ENCODE data around the gene FGF9. TPM values are rescaled to one million over a fixed set of nuclear protein-coding genes. Genes with fewer than 3 reads are reported as not detected.

The FGF9 gene
- total and polyA plus RNA-seq, 10 of the 15 experiments (the other 5 are each of a cell fraction or from before 2014, with no cell fraction given), result 0.05 to 1.5 (median 0.83) TPM

GRCh38 chr13:21753117-21753729, 82.3 kb downstream of the FGF9 start (continued):
- TF ChIP-seq, protein P1, sequence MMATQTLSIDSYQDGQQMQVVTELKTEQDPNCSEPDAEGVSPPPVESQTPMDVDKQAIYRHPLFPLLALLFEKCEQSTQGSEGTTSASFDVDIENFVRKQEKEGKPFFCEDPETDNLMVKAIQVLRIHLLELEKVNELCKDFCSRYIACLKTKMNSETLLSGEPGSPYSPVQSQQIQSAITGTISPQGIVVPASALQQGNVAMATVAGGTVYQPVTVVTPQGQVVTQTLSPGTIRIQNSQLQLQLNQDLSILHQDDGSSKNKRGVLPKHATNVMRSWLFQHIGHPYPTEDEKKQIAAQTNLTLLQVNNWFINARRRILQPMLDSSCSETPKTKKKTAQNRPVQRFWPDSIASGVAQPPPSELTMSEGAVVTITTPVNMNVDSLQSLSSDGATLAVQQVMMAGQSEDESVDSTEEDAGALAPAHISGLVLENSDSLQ (IDR thresholded peaks at IDR 0.05), result no peak
- TF ChIP-seq BCLAF1 (IDR thresholded peaks at IDR 0.05) (no peak), HDAC2 (IDR thresholded peaks at IDR 0.05) (no peak), YY1 (IDR thresholded peaks at IDR 0.05; ENCODE audit: low read depth, low read length) (no peak), RBBP5 (conservative IDR thresholded peaks at IDR 0.05) (no peak)
- TF ChIP-seq, protein P2, sequence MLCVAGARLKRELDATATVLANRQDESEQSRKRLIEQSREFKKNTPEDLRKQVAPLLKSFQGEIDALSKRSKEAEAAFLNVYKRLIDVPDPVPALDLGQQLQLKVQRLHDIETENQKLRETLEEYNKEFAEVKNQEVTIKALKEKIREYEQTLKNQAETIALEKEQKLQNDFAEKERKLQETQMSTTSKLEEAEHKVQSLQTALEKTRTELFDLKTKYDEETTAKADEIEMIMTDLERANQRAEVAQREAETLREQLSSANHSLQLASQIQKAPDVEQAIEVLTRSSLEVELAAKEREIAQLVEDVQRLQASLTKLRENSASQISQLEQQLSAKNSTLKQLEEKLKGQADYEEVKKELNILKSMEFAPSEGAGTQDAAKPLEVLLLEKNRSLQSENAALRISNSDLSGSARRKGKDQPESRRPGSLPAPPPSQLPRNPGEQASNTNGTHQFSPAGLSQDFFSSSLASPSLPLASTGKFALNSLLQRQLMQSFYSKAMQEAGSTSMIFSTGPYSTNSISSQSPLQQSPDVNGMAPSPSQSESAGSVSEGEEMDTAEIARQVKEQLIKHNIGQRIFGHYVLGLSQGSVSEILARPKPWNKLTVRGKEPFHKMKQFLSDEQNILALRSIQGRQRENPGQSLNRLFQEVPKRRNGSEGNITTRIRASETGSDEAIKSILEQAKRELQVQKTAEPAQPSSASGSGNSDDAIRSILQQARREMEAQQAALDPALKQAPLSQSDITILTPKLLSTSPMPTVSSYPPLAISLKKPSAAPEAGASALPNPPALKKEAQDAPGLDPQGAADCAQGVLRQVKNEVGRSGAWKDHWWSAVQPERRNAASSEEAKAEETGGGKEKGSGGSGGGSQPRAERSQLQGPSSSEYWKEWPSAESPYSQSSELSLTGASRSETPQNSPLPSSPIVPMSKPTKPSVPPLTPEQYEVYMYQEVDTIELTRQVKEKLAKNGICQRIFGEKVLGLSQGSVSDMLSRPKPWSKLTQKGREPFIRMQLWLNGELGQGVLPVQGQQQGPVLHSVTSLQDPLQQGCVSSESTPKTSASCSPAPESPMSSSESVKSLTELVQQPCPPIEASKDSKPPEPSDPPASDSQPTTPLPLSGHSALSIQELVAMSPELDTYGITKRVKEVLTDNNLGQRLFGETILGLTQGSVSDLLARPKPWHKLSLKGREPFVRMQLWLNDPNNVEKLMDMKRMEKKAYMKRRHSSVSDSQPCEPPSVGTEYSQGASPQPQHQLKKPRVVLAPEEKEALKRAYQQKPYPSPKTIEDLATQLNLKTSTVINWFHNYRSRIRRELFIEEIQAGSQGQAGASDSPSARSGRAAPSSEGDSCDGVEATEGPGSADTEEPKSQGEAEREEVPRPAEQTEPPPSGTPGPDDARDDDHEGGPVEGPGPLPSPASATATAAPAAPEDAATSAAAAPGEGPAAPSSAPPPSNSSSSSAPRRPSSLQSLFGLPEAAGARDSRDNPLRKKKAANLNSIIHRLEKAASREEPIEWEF (IDR thresholded peaks at IDR 0.05; ENCODE audit: insufficient replicate concordance, low read depth, low read length), result no peak

Other genes starting within 250 kb of the FGF9 start
- 36.7 and 52.0 TPM in 2 replicates for gene ZDHHC20, start 211.8 kb upstream of the FGF9 start, total RNA-seq (2014; rRNA removed)
- 48.4 and 50.7 TPM in 2 replicates for gene ZDHHC20, start 211.8 kb upstream of the FGF9 start, total RNA-seq (2014; rRNA removed; fragmentation: Illumina TruSeq; extraction: Trizol)
- gene ZDHHC20, start 211.8 kb upstream of the FGF9 start, total RNA-seq (2021), result 43.4 and 51.5 TPM in 2 replicates
- 41.7 and 73.4 TPM in 2 replicates for gene ZDHHC20, start 211.8 kb upstream of the FGF9 start, polyA plus RNA-seq (2011; rRNA removed)
- gene ZDHHC20, start 211.8 kb upstream of the FGF9 start, polyA plus RNA-seq (2014; fragmentation: Illumina TruSeq; extraction: Trizol), result 46.2 and 57.8 TPM in 2 replicates
- 10 to 100 TPM in 1 of 2 experiments, 1 to 10 TPM in 1; 8.6 to 12.3 TPM for gene ZDHHC20, start 211.8 kb upstream of the FGF9 start, polyA plus RNA-seq (2014; fragmentation: Nextera tagmentation; extraction: Ambion mirVana)
- gene ZDHHC20, start 211.8 kb upstream of the FGF9 start, polyA plus RNA-seq (2014; rRNA removed), result 21.1 and 24.9 TPM in 2 replicates
- gene ZDHHC20, start 211.8 kb upstream of the FGF9 start, polyA plus RNA-seq (2016; fragmentation: Nextera tagmentation; extraction: Ambion mirVana), result 10 to 100 TPM; 41.7 to 47.2 TPM
- gene MICU2, start 66.9 kb upstream of the FGF9 start, total RNA-seq (2014; rRNA removed), result 46.1 and 52.1 TPM in 2 replicates
- gene MICU2, start 66.9 kb upstream of the FGF9 start, total RNA-seq (2014; rRNA removed; fragmentation: Illumina TruSeq; extraction: Trizol), result 46.6 and 49.6 TPM in 2 replicates
- gene MICU2, start 66.9 kb upstream of the FGF9 start, total RNA-seq (2021), result 25.9 and 26.9 TPM in 2 replicates
- gene MICU2, start 66.9 kb upstream of the FGF9 start, polyA plus RNA-seq (2011; rRNA removed), result 38.0 and 64.6 TPM in 2 replicates
- 42.9 and 52.0 TPM in 2 replicates for gene MICU2, start 66.9 kb upstream of the FGF9 start, polyA plus RNA-seq (2014; fragmentation: Illumina TruSeq; extraction: Trizol)
- gene MICU2, start 66.9 kb upstream of the FGF9 start, polyA plus RNA-seq (2014; fragmentation: Nextera tagmentation; extraction: Ambion mirVana), result 10 to 100 TPM; 17.7 to 27.8 TPM
- 56.6 and 61.9 TPM in 2 replicates for gene MICU2, start 66.9 kb upstream of the FGF9 start, polyA plus RNA-seq (2014; rRNA removed)
- gene MICU2, start 66.9 kb upstream of the FGF9 start, polyA plus RNA-seq (2016; fragmentation: Nextera tagmentation; extraction: Ambion mirVana), result 10 to 100 TPM; 44.8 to 47.7 TPM

Measured in GM12878 (cell line).